Measurements from ENCODE around the gene TMX1.
A peak's percentile ranks its signal among the peaks of the same experiment; 100 is the strongest.

Gene TMX1

GRCh38 chr14:51283402-51284085 lies 43.5 kb downstream of the TMX1 start:
- no peak overlapping the region for H3K27ac ChIP-seq (ENCODE audit: low read depth, low read length)
- no peaks in the 10 kb centered on the region for H3K9me3 ChIP-seq (ENCODE audit: insufficient read depth, low read length)
- H3K36me3 ChIP-seq (ENCODE audit: low read length): no peaks in the 10 kb centered on the region
- H3K9ac ChIP-seq (ENCODE audit: low read length): no peak overlapping the region
- no peaks in the 10 kb centered on the region for H3K27me3 ChIP-seq (ENCODE audit: low read length)
- no peaks in the 10 kb centered on the region for H3K9me2 ChIP-seq (replicated peaks; ENCODE audit: insufficient read depth, low read length)
- no peaks in the 10 kb centered on the region for H4K20me1 ChIP-seq (ENCODE audit: low read depth, low read length)
- no peak overlapping the region for H3K4me2 ChIP-seq (ENCODE audit: low read depth, low read length, poor library complexity, severe bottlenecking)
- no peak for TF ChIP-seq EZH2phosphoT487 (conservative IDR thresholded peaks at IDR 0.05; ENCODE audit: low read length)
- peak; percentile 81 for TF ChIP-seq CTCF (IDR thresholded peaks at IDR 0.05; ENCODE audit: insufficient read depth, low read length, poor library complexity, severe bottlenecking)
- H3K4me3 ChIP-seq (ENCODE audit: insufficient read depth, low read length, poor library complexity, severe bottlenecking): no peak overlapping the region
- no peaks in the 10 kb centered on the region for H3K79me2 ChIP-seq (ENCODE audit: insufficient read depth, low read length)
- no peak overlapping the region for H2AFZ ChIP-seq (ENCODE audit: low read depth, low read length, severe bottlenecking)
- H3F3A ChIP-seq (ENCODE audit: insufficient read depth): peaks cover 8% of the 10 kb centered on the region

- H3K9me2 ChIP-seq (replicated peaks; ENCODE audit: insufficient read depth, low read length): no peaks in the 10 kb centered on the region
- TF ChIP-seq CTCF (IDR thresholded peaks at IDR 0.05; ENCODE audit: insufficient read depth, low read length, poor library complexity, severe bottlenecking) (no peak), EZH2phosphoT487 (conservative IDR thresholded peaks at IDR 0.05; ENCODE audit: low read length) (no peak)
- H3K27ac ChIP-seq (ENCODE audit: low read depth, low read length): no peak overlapping the region
- H3K4me3 ChIP-seq (ENCODE audit: insufficient read depth, low read length, poor library complexity, severe bottlenecking): no peak overlapping the region
- no peak overlapping the region for H3K9ac ChIP-seq (ENCODE audit: low read length)
- H3K79me2 ChIP-seq (ENCODE audit: insufficient read depth, low read length): no peaks in the 10 kb centered on the region
- H2AFZ ChIP-seq (ENCODE audit: low read depth, low read length, severe bottlenecking): no peak overlapping the region
- peaks cover 8% of the 10 kb centered on the region for H3F3A ChIP-seq (ENCODE audit: insufficient read depth)
- no peaks in the 10 kb centered on the region for H3K36me3 ChIP-seq (ENCODE audit: low read length)
- H3K27me3 ChIP-seq (ENCODE audit: low read length): no peaks in the 10 kb centered on the region
- H3K9me3 ChIP-seq (ENCODE audit: insufficient read depth, low read length): no peaks in the 10 kb centered on the region
- no peaks in the 10 kb centered on the region for H4K20me1 ChIP-seq (ENCODE audit: low read depth, low read length)
- no peak overlapping the region for H3K4me2 ChIP-seq (ENCODE audit: low read depth, low read length, poor library complexity, severe bottlenecking)
Measured at GRCh38 chr14:51284241-51284640, 44.2 kb downstream of the TMX1 start.

GRCh38 chr14:51285120-51285519 lies 45.1 kb downstream of the TMX1 start:
- Histone ChIP-seq H3K36me3 (ENCODE audit: low read length) (no peaks in the 10 kb centered on the region), H4K20me1 (ENCODE audit: low read depth, low read length) (no peaks in the 10 kb centered on the region), H2AFZ (ENCODE audit: low read depth, low read length, severe bottlenecking) (no peak overlapping the region), H3F3A (ENCODE audit: insufficient read depth) (peaks cover 8% of the 10 kb centered on the region), H3K9ac (ENCODE audit: low read length) (no peak overlapping the region), H3K27me3 (ENCODE audit: low read length) (no peaks in the 10 kb centered on the region), H3K4me3 (ENCODE audit: insufficient read depth, low read length, poor library complexity, severe bottlenecking) (no peak overlapping the region), H3K79me2 (ENCODE audit: insufficient read depth, low read length) (no peaks in the 10 kb centered on the region), H3K9me2 (replicated peaks; ENCODE audit: insufficient read depth, low read length) (no peaks in the 10 kb centered on the region), H3K9me3 (ENCODE audit: insufficient read depth, low read length) (no peaks in the 10 kb centered on the region), H3K4me2 (ENCODE audit: low read depth, low read length, poor library complexity, severe bottlenecking) (no peak overlapping the region), H3K27ac (ENCODE audit: low read depth, low read length) (no peak overlapping the region)
- TF ChIP-seq CTCF (IDR thresholded peaks at IDR 0.05; ENCODE audit: insufficient read depth, low read length, poor library complexity, severe bottlenecking): no peak
